GM12892 (cell line): Measurements from ENCODE around the gene ARMH2.
A peak's percentile ranks its signal among the peaks of the same experiment; 100 is the strongest.

Experiments used
- DNase-seq: peaks from one replicate; pipeline ENCODE4 v3.0.0; 2011; ENCODE audit not compliant: insufficient read length
- FAIRE-seq: peaks from 2 replicates; lab custom pipeline; 2011; peaks lifted over from hg19 to GRCh38; lab: Jason Lieb, UNC
- POLR2A ChIP-seq: IDR thresholded peaks from 2 replicates; pipeline ENCODE4 v1.6.1; 2011; ENCODE audit warnings: low read depth, low read length, control low read depth
- POLR2AphosphoS5 ChIP-seq: IDR thresholded peaks from 2 replicates; pipeline ENCODE4 v1.6.1; 2011; ENCODE audit warnings: low read depth, low read length, control low read depth
- TAF1 ChIP-seq: IDR thresholded peaks from 2 replicates; pipeline ENCODE4 v1.6.1; 2011; ENCODE audit warnings: low read depth, mild to moderate bottlenecking, control low read depth, low read length, borderline replicate concordance

The ARMH2 gene

GRCh38 chr6:24802271-24803059 lies 3.7 kb upstream of the ARMH2 start:
- TF ChIP-seq POLR2A = no peak
- TF ChIP-seq POLR2AphosphoS5 = no peak
- TF ChIP-seq TAF1 = no peak

GRCh38 chr6:24799541-24799915 lies 811 bp upstream of the ARMH2 start:
- FAIRE-seq = no peak
- no peak for TF ChIP-seq POLR2AphosphoS5
- no peak for TF ChIP-seq POLR2A
- TF ChIP-seq TAF1 = no peak

More at GRCh38 chr6:24802271-24803059, 3.7 kb upstream of the ARMH2 start:
- FAIRE-seq = no peak
- no peak for DNase-seq

GRCh38 chr6:24797596-24798216 lies 1.0 kb downstream of the ARMH2 start:
- DNase-seq (no peak), FAIRE-seq (no peak)
- no peak for TF ChIP-seq TAF1
- TF ChIP-seq POLR2AphosphoS5 = no peak
- TF ChIP-seq POLR2A = no peak

More at GRCh38 chr6:24799541-24799915, 811 bp upstream of the ARMH2 start:
- no peak for DNase-seq

DNA sequence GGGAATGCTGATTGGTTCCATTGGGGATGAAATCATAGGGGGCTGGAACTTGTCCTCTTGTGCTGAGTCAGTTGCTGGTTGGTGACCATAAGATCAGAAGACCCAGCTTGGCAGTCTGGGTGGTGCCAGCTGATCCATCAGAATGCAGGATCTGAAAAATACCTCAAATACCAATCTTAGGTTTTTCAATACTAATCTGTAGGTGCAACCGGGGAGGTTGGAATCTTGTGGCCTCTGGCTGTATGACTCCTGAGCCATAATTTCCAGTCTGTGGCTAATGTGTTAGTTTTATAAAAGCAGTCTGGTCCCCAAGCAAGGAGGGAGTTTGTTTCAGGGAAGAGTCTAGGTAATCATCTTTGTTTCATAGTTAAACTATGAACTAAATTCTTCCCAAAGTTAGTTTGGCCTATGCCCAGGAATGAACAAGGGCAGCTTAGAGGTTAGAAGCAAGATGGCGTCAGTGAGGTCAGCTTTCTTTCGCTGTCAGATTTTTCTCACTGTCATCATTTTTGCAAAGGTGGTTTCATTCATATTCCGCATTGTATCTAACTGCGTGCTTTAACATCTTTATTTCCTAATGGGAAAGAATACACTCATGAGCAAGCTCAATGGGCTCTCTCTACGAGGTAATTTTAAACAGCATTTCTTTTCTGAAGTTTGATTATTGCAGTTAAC lies 2.0 kb downstream of the ARMH2 start:
- FAIRE-seq (peak; percentile 50), DNase-seq (no peak)

GRCh38 chr6:24795106-24795505 lies 3.6 kb downstream of the ARMH2 start:
- FAIRE-seq (no peak), DNase-seq (no peak)
- no peak for TF ChIP-seq TAF1
- TF ChIP-seq POLR2AphosphoS5 = no peak
- no peak for TF ChIP-seq POLR2A

More for the DNA sequence above, 2.0 kb downstream of the ARMH2 start:
- TF ChIP-seq POLR2A (no peak), TAF1 (no peak), POLR2AphosphoS5 (no peak)

DNA sequence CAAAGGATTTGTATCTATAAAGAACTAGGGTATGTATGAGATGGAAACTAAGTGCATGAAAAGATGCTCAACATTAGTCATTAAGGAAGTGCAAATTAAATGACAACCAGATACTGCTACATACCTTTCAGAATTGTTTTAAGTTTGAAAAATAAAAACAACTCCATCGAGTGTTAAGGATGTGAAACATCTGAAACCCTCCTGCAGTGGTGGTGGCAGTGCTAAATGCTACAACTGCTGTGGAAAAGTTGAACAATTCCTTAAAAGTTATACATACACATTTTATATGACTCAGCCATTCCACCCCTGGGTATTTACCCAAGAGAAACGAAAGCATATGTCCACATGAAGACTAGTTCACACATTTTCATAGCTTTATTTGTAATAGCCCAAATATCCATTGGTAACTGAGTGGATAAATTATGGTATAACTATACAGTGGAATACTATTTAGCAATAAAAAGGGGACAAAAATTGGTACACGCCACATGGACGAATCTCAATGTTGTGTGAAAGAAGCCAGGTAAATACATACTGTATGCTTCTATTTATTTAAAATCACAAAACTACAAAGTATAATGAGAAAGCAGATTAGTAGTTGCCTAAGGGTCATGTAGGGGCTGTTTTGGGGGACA lies 10.6 kb downstream of the ARMH2 start:
- TF ChIP-seq POLR2A (0 out of 2 replicates have a peak, but pooled peaks have one; percentile 9), POLR2AphosphoS5 (no peak; the same call in 1 of the 2 replicates)
- DNase-seq (no peak), FAIRE-seq (no peak)

DNA sequence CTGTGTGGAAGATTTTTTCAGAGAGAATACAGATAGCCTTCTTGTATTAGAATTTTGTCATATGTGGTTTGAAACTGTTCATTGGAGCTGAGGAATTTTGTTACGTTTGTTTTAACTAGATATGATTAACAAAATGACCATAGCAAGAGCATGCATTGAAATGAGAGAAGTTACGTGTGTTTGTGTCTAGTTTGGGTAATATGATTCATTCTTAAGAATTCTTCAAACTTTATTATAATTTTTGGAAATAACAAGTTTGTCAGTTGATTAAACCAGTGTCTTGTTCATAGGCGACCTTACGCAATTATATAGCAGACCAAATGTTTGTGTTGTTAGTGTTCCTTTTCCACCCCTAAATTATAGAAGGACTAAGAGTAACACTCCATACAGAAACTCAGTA lies 18.5 kb downstream of the ARMH2 start:
- no peak for FAIRE-seq
- no peak for DNase-seq

DNA sequence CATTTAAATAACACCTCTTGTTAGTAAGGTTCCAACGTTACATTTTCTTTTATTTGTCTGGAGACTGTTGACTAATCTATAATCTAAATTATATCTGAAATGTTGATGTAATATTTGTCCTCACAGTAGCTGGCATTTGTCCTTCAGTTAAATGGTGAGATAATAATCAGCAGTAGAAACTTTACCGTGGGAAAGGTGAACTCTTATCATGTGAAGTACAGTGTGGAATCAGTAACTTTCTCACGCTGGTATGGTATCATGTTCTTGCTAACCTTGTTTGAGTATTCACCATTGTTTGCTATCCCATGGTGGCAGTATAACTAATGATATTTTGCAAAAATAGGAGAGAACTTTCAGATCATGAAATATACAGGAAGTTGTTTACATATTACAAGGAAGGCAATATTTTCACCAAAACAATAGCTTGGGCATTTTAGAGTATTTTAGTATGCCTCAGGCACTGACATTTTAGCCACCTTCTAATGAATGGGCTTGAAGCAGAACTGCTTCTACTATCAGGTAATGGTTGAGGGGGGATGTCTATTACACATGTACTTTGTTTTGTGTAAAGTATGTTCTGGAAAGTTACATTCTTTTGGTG lies 19.2 kb downstream of the ARMH2 start:
- no peak for TF ChIP-seq POLR2A
- TF ChIP-seq POLR2AphosphoS5 = no peak
- TF ChIP-seq TAF1 = no peak
- peak; percentile 50 for FAIRE-seq
- DNase-seq = no peak

More for the DNA sequence above, 18.5 kb downstream of the ARMH2 start:
- no peak for TF ChIP-seq POLR2AphosphoS5
- TF ChIP-seq POLR2A = no peak
- TF ChIP-seq TAF1 = no peak

DNA sequence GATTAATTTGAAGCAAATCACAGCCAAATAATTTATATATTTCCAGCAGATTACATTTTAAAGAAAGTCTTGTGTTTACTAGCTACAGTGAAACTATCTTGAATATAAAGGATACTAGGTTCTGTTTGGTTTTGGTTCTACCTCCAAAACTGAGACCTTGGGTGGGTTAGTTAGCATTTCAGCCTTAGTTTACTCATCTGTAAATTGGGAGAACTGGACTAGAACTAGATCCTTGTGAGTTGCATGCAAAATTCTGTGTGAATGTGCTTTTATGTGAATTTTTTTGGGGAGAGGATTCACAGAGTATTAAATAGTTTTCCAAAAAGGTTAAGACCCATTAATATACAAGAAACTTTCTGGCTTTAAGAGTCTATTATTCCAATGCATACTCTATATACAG lies 19.8 kb downstream of the ARMH2 start:
- DNase-seq (no peak), FAIRE-seq (no peak)
- TF ChIP-seq POLR2A (no peak), POLR2AphosphoS5 (no peak), TAF1 (no peak)

- TF ChIP-seq POLR2A (no peak), POLR2AphosphoS5 (no peak), TAF1 (no peak)
- FAIRE-seq = no peak
These were observed 20.6 kb downstream of the ARMH2 start for GRCh38 chr6:24778121-24778520.

GRCh38 chr6:24777227-24777626 lies 21.5 kb downstream of the ARMH2 start:
- FAIRE-seq = no peak
- TF ChIP-seq POLR2AphosphoS5 = no peak
- no peak for TF ChIP-seq POLR2A
- no peak for TF ChIP-seq TAF1
- no peak for DNase-seq

More at GRCh38 chr6:24778121-24778520, 20.6 kb downstream of the ARMH2 start:
- no peak for DNase-seq

- DNase-seq (no peak), FAIRE-seq (no peak)
- TF ChIP-seq POLR2A (no peak), TAF1 (no peak), POLR2AphosphoS5 (no peak)
These were observed 23.1 kb downstream of the ARMH2 start for GRCh38 chr6:24775520-24776058.
